Measurements from ENCODE around the gene POTEH.
"Not testable (repeated sequence)": the region's sequence is repeated elsewhere in the genome, so short reads cannot be mapped to it uniquely, and the experiment has no call there.

POTEH gene

DNA sequence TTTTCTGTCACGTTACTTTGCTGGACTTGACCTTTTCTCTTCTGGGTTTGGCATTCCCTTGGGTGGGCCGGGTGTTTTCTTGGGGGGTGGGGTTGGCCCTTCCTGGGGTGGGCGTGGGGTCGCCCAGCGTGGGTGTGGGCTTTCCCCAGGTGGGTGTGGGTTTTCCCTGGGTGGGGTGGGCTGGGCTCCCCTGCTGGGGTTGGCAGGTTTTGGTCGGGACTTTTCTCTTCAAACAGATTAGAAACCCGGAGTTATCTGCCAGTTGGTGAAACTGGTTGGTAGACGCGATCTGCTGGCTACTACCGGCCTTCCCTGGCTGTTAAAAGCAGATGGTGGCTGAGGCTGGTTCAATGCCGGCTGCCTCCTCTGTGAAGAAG, at the start of gene POTEH:
Gene POTEH, plus strand, starts transcription at position 278 of the 377 bp plus-strand sequence. Its CDS starts 52 bp downstream, at position 330.
- DNase-seq (ENCODE audit: low spot score): not testable (repeated sequence)

DNA sequence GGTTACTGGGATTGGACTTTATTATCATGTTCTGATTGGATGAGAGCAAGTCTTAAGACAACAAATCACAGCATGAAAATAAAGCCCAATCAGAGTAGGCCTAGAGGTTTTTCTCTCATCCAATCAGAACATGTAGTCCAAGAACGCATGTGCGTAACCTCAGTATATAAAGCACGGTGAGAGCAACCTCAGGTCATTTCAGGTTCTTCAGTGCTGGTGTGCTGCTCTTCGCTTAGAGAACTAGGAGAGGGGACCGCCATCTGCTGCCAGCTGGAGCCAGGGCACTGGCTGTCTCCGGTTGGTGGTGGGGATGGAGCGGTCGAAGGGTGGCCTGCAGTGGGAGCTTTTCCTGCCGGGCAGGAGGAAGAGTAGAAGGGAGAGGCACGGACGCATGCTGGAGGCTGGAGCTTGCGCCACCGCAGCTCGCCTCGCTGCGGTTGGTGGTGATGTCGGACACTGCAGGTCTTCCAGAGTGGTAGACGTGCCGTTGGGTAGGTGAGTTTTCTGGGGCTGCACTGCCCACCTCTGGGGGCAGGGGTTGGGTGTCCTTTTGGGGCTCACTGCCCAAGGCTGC, 47.5 kb upstream of the POTEH start:
- not testable (repeated sequence) for DNase-seq (ENCODE audit: low spot score)

DNA sequence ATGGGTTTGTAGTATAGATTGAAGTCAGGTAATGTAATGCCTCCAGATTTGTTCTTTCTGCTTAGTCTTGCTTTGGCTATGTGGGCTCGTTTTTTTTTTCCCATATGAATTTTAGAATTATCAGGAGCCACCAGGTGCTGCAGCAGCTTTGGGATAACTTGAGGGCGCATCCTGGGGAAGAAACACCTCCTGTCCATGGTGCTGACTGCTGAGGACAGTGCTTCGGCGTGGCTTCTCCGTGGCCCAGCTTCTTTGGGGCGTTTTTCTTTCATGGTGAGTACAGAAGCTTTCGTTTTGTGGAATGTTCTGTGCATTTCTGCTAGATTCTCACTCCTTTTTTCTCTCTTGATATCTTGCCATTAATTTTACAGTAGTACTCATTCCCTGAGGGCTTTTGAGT, 37.9 kb upstream of the POTEH start:
- DNase-seq (ENCODE audit: low spot score): not testable (repeated sequence)

DNA sequence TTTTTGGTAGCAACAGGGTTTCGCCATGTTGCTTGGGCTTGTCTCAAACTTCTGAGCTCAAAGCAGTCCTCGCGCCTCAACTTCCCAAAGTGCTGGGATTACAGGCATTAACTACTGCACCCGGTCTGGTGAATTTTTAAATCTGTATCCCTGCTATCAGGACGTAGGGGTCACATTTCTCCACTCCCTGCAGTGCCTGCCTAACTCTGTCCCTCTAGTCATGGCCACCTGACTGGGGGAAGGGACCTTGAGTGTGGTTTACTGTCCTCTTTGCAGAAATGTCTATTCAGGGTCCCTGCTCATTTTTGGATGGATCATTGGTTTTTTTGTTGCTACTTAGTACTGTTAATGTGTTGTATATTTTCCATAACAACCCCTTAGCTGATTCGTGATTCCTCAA, 37.1 kb upstream of the POTEH start:
- DNase-seq (ENCODE audit: low spot score): not testable (repeated sequence)

DNA sequence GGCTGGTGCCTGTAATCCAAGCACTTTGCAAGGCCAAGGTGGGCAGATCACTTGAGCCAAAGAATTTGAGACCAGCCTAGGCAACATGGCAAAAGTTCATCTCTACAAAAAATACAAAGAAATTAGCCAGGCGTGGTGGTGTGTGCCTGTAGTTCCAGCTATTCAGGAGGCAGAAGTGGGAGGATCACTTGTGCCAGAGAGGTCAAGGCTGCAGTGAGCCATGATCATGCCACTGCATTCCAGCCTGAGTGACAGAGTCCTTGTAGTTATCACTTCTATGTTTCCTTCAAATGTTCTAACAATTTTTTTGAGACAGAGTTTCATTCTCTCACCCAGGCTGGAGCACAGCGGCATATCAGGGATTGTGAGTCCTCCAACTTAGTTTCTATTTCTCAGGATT, 36.6 kb upstream of the POTEH start:
- DNase-seq (ENCODE audit: low spot score): not testable (repeated sequence)

DNA sequence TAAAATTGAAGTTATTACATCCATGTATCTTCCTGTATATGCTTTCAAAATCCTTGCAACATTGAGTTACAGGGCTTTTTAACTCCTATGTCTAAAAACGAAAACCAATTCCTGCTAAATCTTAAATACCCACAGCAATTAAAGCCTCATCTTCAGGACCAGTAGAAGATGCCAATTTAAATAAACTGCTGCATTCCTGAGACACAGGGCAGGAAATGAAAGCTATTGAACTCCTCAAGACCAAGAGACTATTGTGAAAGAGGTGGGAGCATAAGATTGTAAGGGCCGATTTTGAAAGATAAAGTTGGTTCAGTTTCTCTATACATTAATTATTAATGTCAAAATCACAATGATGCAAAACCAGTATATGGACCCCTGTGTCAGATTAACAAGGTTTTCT, 28.7 kb upstream of the POTEH start:
- not testable (repeated sequence) for DNase-seq (ENCODE audit: low spot score)

DNA sequence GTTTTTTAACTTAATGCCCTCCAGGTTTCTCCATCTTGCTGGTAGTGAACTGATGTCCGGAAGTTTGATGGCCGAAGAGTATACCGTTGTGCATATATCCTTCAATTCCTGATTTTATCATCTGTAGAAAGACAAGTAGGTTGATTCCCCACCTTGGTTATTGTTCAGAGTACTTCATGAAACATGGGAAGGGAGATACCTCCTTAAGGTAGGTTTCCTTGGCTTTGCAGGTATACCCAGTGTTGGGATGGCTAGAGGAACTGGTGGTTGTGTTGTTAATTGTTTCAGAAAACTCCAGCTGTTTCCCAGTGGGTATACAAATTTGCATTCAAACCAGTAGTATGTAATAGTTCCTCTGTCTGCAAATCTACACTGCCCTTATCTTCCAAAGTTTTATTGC, 25.1 kb upstream of the POTEH start:
- DNase-seq (ENCODE audit: low spot score): not testable (repeated sequence)

DNA sequence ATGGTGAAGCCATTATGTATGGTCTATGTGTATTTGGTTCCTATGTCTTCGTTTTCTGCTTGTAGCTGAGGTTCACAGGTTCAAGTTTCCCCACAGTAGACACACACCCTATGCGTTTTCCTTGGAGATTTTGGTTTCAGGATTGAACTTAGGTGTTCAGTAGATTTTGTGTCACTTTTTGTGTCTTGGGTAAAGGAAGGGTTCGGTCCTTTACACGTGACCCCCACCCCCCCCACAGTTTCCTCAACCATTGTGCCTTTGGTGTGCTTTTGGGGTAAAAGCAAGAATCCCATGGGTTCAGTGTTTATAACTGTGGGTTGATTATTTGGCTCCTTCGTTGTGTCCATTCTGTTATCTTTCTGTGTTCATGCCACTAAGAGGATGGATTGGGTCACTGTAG, 24.3 kb upstream of the POTEH start:
- not testable (repeated sequence) for DNase-seq (ENCODE audit: low spot score)

DNA sequence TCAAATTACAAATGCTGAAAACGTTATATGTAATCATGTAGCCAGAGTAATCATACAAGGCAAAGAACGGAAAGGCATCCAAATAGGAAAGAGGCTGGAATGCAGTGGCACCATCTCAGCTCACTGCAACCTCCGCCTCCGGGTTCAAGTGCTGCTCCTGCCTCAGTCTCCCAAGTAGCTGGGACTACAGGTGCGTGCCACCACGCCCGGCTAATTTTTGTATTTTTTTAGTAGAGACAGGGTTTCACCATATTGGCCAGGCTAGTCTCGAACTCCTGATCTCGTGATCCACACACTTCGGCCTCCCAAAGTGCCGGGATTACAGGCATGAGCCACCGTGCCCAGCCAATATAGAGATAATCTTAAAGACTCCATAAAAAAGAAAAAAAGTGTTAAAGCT, 20.4 kb upstream of the POTEH start:
- DNase-seq (ENCODE audit: low spot score): not testable (repeated sequence)

DNA sequence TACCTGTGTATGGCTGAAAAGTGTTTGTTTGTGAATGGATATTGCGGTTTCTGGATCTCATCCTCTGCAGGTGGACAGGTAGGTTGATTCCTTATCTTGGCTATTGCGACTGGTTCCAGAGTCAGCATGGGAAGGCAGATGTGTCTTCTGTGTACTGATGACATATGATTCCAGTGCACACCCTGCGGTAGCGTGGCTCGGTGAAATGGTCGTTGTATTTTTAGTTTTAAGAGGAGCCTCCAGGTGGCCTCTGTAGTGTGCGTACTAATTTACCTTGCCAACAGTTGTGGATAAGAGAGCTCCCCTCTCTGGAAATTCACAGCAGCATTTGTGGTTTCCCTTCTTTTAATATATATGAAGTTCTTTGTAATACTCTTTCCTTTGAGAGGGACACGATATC, 10.1 kb upstream of the POTEH start:
- not testable (repeated sequence) for DNase-seq (ENCODE audit: low spot score)

- DNase-seq (ENCODE audit: low spot score): not testable (repeated sequence)
Measured at GRCh38 chr22:15684115-15684514, 5.7 kb upstream of the POTEH start.

- not testable (repeated sequence) for DNase-seq (ENCODE audit: low spot score)
Measured at GRCh38 chr22:15684695-15685094, 5.1 kb upstream of the POTEH start.

- not testable (repeated sequence) for DNase-seq (ENCODE audit: low spot score)
Measured at GRCh38 chr22:15685641-15686040, 4.2 kb upstream of the POTEH start.

- not testable (repeated sequence) for DNase-seq (ENCODE audit: low spot score)
Measured at GRCh38 chr22:15687086-15687485, 2.7 kb upstream of the POTEH start.

- DNase-seq (ENCODE audit: low spot score): not testable (repeated sequence)
Measured at GRCh38 chr22:15687676-15688075, 2.1 kb upstream of the POTEH start.

DNA sequence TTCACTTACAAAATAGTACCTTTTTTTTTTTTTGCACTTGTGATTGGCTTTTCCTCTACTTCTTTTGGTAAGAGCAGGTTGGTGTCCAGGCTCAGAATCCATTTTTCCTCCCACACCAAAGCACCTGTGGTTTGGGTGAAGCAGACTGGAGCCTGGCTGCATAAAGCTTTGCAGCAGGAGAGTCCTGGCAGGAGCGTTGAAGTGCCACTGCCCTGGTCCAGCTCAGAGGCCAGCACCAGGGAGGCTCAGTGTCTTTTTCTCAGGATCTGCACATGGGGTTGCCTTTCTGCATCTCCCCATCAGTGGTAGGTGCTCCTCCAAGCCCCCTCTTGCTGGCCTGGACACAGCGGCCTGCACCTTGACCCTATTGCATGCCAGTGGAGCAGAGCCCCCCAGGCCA, 1.7 kb upstream of the POTEH start:
- DNase-seq (ENCODE audit: low spot score): not testable (repeated sequence)

GRCh38 chr22:15689012-15689748, 646 bp upstream of the POTEH start:
- not testable (repeated sequence) for DNase-seq (ENCODE audit: low spot score)

DNA sequence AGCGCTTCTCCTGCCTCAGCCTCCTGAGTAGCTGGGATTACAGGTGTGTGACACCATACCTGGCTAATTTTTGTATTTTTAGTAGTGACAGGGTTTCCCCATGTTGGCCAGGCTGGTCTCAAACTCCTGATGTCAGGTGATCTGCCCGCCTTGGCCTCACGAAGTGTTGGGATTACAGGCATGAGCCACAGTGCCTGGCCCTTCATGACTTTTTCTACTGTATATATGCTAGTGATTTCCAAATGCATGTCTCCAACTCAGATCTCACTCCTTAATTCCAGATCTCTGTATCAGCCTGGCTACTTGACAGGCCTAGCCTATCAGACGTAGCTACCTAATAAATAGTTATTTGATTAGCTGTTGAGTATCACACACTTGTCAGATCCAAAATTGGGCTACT, 23.8 kb downstream of the POTEH start:
- DNase-seq (ENCODE audit: low spot score): not testable (repeated sequence)

DNA sequence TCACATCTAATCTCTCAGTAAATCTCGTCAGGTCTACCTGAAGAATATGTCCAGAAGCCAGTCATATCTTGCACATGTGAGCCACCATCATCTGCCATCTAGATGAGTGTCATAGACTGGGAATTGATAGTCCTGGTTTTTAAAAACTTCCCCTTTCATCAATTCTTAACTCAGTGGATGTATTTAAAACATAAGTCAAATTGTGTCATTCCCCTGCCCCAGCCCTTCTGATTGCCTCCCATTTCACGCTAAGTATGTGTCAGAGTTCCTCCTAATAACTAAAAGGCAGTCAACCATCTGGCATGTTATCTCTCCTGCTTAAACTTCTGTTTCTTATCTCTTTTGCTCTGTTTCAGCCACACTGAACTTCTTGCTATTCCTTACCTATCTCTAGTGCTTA, 24.3 kb downstream of the POTEH start:
- not testable (repeated sequence) for DNase-seq (ENCODE audit: low spot score)

DNA sequence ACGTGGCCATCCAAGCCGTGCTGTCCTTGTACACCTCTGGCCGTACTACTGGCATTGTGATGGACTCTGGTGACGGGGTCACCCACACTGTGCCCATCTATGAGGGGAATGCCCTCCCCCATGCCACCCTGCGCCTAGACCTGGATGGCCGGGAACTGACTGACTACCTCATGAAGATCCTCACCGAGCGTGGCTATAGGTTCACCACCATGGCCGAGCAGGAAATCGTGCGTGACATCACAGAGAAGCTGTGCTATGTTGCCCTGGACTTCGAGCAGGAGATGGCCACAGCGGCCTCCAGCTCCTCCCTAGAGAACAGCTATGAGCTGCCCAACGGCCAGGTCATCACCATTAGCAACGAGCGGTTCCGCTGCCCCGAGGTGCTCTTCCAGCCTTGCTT, 32.1 kb downstream of the POTEH start:
- not testable (repeated sequence) for DNase-seq (ENCODE audit: low spot score)

GRCh38 chr22:15729209-15729917, 39.5 kb downstream of the POTEH start:
- not testable (repeated sequence) for DNase-seq (ENCODE audit: low spot score)

GRCh38 chr22:15731023-15731422, 41.2 kb downstream of the POTEH start:
- not testable (repeated sequence) for DNase-seq (ENCODE audit: low spot score)

DNA sequence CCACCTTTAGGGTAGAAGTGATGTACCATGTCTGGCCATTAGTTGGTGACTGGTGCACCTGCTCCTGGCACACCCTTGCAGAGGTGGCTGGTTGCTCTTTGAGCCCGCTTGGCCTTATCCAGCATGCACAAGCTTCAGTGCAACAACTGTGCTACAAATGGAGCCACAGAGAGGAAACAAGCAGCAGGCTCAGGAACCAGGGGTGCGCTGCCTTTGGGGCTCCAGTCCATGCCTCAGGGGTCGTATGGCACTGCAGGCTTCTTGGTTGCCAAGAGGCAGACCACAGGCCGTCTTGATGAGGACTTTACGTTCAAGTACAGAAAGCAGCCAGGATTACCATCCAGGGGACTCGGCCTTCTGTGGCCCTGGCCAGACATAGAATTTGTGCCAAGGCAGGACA, 44.6 kb downstream of the POTEH start:
- not testable (repeated sequence) for DNase-seq (ENCODE audit: low spot score)
